Measurements from ENCODE around the gene PDF. TPM values are rescaled to one million over a fixed set of nuclear protein-coding genes. Genes with fewer than 3 reads are reported as not detected.

PDF gene
- total and polyA plus RNA-seq, 4 experiments from 2014 or later, result 11.8 to 18.0 (median 12.2) TPM

DNA sequence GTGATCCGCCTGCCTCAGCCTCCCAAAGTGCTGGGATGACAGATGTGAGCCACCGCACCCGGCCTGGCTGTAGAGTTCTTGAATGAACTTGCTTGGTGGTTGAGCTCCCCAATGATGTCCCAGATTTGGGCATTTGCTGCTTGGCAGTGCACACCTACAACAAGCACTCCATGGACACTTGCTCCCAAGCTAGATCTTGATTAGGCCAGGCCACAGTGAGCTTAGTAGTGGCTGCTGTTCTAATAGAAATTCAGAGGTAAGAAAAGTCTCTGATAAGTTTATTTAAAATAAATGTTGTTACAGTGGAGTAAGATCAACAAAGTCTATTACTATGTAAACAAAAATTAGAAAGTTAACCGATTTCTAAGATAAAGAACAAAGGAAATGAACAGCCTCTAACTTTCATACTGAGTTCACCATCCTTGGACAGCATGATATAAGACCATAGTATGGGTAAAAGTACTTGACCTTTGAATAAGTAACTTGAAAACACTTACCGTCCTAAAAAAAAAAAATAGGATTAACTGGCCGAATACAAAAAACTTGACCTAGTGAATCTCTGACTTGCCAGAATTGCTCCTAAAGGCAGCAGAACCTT, 20.2 kb upstream of the PDF start:
- Mint-ChIP-seq H3K27ac (peak overlapping the region in 1 of 7 donors; percentile 68), H3K27me3 (no peaks in the 10 kb centered on the region), H3K36me3 (peaks cover 7 to 40% of the 10 kb centered on the region in 2 donors), H3K4me1 (peaks cover 0 to 4% (median 1%) of the 10 kb centered on the region in 4 donors), H3K4me3 (no peak overlapping the region), H3K9me3 (peaks cover 0 to 2% (median 0%) of the 10 kb centered on the region in 8 donors)
- H3K9me3 ChIP-seq (ENCODE audit: control insufficient read depth in 1 of 2, low read length in 2 of 2), result no peaks in the 10 kb centered on the region
- CTCF ChIA-PET (ENCODE audit: partially characterized antibody), result no interaction called here
- POLR2A ChIA-PET (ENCODE audit: partially characterized antibody), result interaction anchor here (0.6 to 0.7 kb wide), 2 partner anchors 339 to 411 kb away, joined by 3 to 6 read pairs; partner anchors contain the start of gene WWP2
- intact Hi-C loops (cut with micrococcal nuclease), result no loop called here
- no peak for DNase-seq
- H3K4me1 ChIP-seq (ENCODE audit: insufficient read depth, low read length), result no peaks in the 10 kb centered on the region
- H3K27me3 ChIP-seq (ENCODE audit: insufficient read depth, low read length), result no peaks in the 10 kb centered on the region
- H3K4me3 ChIP-seq (ENCODE audit: low read length in 2 of 2), result no peak overlapping the region
- H3K27ac ChIP-seq (ENCODE audit: low read depth, low read length), result no peak overlapping the region
- H3K36me3 ChIP-seq (ENCODE audit: insufficient read depth, low read length), result no peaks in the 10 kb centered on the region

DNA sequence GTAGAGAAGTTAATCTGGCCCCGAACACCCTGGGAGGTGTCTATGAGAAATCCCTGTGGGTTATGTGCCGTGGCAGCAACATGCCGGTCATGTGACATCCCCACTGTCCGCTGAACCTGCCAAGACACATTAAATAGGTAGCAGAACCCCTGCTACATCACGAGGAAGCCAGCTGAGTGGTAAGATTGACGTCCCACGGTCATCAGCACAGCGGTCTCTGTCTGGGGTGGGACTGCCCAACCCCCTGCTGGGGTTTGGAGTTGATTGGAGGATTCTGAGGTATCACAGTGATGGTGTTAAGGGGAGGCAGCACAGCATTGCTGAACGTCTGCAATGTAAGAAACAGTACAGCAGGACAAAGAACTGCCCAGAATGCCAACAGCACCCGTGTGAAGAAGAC, 19.1 kb upstream of the PDF start:
- H3K36me3 Mint-ChIP-seq, result peaks cover 4 to 34% of the 10 kb centered on the region in 2 donors

DNA sequence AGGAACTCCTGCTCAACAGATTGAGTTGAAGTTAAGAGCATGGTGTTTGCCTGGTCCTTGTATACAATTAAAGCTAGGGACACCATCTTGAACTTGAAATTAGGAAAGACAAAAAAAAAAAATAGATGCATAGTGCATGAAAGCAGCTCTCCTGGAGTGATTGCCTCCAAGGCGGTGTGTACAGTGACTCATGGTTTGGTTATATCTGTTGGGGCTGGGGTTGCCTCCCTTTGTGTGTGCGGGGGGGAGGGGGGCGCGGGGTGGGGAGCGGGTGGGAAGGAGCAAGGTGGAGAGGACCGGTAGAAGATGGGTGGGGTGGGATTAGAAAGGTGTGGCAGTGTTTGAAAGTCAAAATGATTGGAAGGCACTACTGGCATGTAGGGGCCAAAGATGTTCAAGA, 17.8 kb upstream of the PDF start:
- H3K4me3 ChIP-seq (ENCODE audit: low read length in 2 of 2), result no peak overlapping the region
- no peak for DNase-seq
- no peak overlapping the region for H3K4me3 Mint-ChIP-seq
- H3K4me1 ChIP-seq (ENCODE audit: insufficient read depth, low read length), result no peaks in the 10 kb centered on the region
- peaks cover 5% of the 10 kb centered on the region for H3K36me3 ChIP-seq (ENCODE audit: insufficient read depth, low read length)
- peaks cover 1 to 4% (median 3%) of the 10 kb centered on the region in 4 donors for H3K4me1 Mint-ChIP-seq
- H3K9me3 Mint-ChIP-seq, result peaks cover 0 to 2% (median 0%) of the 10 kb centered on the region in 8 donors
- ChIA-PET CTCF (ENCODE audit: partially characterized antibody) (no interaction called here), POLR2A (ENCODE audit: partially characterized antibody) (no interaction called here)
- H3K27ac ChIP-seq (ENCODE audit: low read depth, low read length), result no peak overlapping the region
- no peaks in the 10 kb centered on the region for H3K27me3 ChIP-seq (ENCODE audit: insufficient read depth, low read length)
- H3K9me3 ChIP-seq (ENCODE audit: control insufficient read depth in 1 of 2, low read length in 2 of 2), result no peaks in the 10 kb centered on the region
- no peaks in the 10 kb centered on the region for H3K27me3 Mint-ChIP-seq
- H3K36me3 Mint-ChIP-seq, result peaks cover 5 to 36% of the 10 kb centered on the region in 2 donors
- peak overlapping the region in 1 of 7 donors; percentile 41 for H3K27ac Mint-ChIP-seq
- intact Hi-C loops (cut with micrococcal nuclease), result no loop called here

More for the DNA sequence above, 19.1 kb upstream of the PDF start:
- DNase-seq, result no peak
- intact Hi-C loops (cut with micrococcal nuclease), result no loop called here
- H3K4me3 Mint-ChIP-seq, result no peak overlapping the region
- Histone ChIP-seq H3K36me3 (ENCODE audit: insufficient read depth, low read length) (no peaks in the 10 kb centered on the region), H3K4me1 (ENCODE audit: insufficient read depth, low read length) (no peaks in the 10 kb centered on the region), H3K4me3 (ENCODE audit: low read length in 2 of 2) (no peak overlapping the region), H3K9me3 (ENCODE audit: control insufficient read depth in 1 of 2, low read length in 2 of 2) (no peaks in the 10 kb centered on the region), H3K27ac (ENCODE audit: low read depth, low read length) (no peak overlapping the region), H3K27me3 (ENCODE audit: insufficient read depth, low read length) (no peaks in the 10 kb centered on the region)
- peaks cover 0 to 2% (median 0%) of the 10 kb centered on the region in 8 donors for H3K9me3 Mint-ChIP-seq
- CTCF ChIA-PET (ENCODE audit: partially characterized antibody), result no interaction called here
- peaks cover 0 to 4% (median 1%) of the 10 kb centered on the region in 4 donors for H3K4me1 Mint-ChIP-seq
- POLR2A ChIA-PET (ENCODE audit: partially characterized antibody), result no interaction called here
- no peak overlapping the region for H3K27ac Mint-ChIP-seq
- no peaks in the 10 kb centered on the region for H3K27me3 Mint-ChIP-seq

DNA sequence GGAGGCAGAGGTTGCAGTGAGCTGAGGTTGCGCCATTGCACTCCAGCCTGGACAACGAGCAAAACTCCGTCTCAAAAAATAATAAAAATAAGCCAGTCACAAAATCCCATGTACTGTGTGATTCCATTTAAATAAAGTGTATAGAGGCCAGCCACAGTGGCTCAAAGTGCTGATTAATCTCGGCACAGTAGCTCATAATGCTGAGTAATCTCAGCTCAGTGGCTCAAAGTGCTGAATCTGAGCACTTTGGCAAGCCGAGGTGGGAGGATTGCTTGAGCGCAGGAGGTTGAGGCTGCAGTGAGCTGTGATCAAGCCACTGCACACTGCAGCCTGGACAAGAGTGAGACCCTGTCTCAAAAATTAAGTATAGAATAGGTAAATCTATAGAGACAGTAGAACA, 16.3 kb upstream of the PDF start:
- H3K27ac ChIP-seq (ENCODE audit: low read depth, low read length), result no peak overlapping the region
- intact Hi-C loops (cut with micrococcal nuclease), result no loop called here
- H3K4me1 ChIP-seq (ENCODE audit: insufficient read depth, low read length), result no peaks in the 10 kb centered on the region
- POLR2A ChIA-PET (ENCODE audit: partially characterized antibody), result no interaction called here
- CTCF ChIA-PET (ENCODE audit: partially characterized antibody), result no interaction called here
- Mint-ChIP-seq H3K4me3 (no peak overlapping the region), H3K27me3 (no peaks in the 10 kb centered on the region), H3K4me1 (peaks cover 2 to 9% (median 5%) of the 10 kb centered on the region in 4 donors), H3K9me3 (no peaks in the 10 kb centered on the region), H3K36me3 (peaks cover 6 to 33% of the 10 kb centered on the region in 2 donors), H3K27ac (peak overlapping the region in 1 of 7 donors; percentile 2)
- DNase-seq, result no peak
- H3K4me3 ChIP-seq (ENCODE audit: low read length in 2 of 2), result no peak overlapping the region
- no peaks in the 10 kb centered on the region for H3K9me3 ChIP-seq (ENCODE audit: control insufficient read depth in 1 of 2, low read length in 2 of 2)
- peaks cover 15% of the 10 kb centered on the region for H3K36me3 ChIP-seq (ENCODE audit: insufficient read depth, low read length)
- H3K27me3 ChIP-seq (ENCODE audit: insufficient read depth, low read length), result no peaks in the 10 kb centered on the region

DNA sequence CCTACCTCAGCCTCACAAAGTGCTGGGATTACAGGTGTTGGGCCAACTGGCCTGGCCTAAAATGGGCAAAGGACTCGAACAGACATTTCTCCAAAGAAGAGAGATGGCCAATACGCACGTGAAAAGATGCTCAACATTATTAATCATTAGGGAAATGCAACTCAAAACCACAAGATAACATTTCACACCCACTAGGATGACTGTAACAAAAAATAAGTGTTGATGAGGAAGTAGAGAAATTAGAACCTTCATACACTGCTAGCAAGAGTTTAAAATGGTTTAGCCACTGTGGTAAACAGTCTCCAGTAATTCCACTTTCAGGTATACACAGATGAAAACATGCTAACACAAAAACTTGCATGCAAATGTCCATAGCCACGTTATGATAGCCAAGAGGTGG, 15.5 kb upstream of the PDF start:
- Histone ChIP-seq H3K27ac (ENCODE audit: low read depth, low read length) (no peak overlapping the region), H3K36me3 (ENCODE audit: insufficient read depth, low read length) (peaks cover 23% of the 10 kb centered on the region), H3K4me3 (ENCODE audit: low read length in 2 of 2) (no peak overlapping the region), H3K9me3 (ENCODE audit: control insufficient read depth in 1 of 2, low read length in 2 of 2) (no peaks in the 10 kb centered on the region), H3K27me3 (ENCODE audit: insufficient read depth, low read length) (no peaks in the 10 kb centered on the region), H3K4me1 (ENCODE audit: insufficient read depth, low read length) (peaks cover 7% of the 10 kb centered on the region)
- H3K36me3 Mint-ChIP-seq, result peaks cover 13 to 35% of the 10 kb centered on the region in 2 donors
- H3K9me3 Mint-ChIP-seq, result no peaks in the 10 kb centered on the region
- no peaks in the 10 kb centered on the region for H3K27me3 Mint-ChIP-seq
- intact Hi-C loops (cut with micrococcal nuclease), result no loop called here
- peaks cover 7 to 17% (median 12%) of the 10 kb centered on the region in 4 donors for H3K4me1 Mint-ChIP-seq
- POLR2A ChIA-PET (ENCODE audit: partially characterized antibody), result no interaction called here
- DNase-seq, result no peak
- no peak overlapping the region for H3K4me3 Mint-ChIP-seq
- H3K27ac Mint-ChIP-seq, result peak overlapping the region in 1 of 7 donors; percentile 56
- CTCF ChIA-PET (ENCODE audit: partially characterized antibody), result no interaction called here

DNA sequence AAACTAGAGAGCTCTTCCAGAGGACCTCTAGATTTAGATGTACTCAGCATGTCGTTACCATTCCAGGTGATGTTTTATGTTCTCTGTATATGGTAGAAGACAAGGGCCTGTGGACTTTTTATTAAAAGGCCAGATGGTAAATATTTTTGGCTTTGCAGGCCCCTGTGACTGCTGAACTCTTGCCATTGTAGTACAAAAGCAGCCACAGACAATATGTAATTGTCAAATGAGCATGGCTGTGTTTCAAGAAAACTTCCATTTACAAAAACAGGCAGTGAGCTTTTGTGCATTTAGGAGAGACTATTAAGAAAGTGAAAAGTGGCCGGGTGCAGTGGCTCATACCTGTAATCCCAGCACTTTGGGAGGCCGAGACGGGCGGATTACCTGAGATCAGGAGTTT, 13.8 kb upstream of the PDF start:
- H3K27me3 Mint-ChIP-seq, result no peaks in the 10 kb centered on the region
- peaks cover 16 to 40% of the 10 kb centered on the region in 2 donors for H3K36me3 Mint-ChIP-seq
- no peak overlapping the region for H3K4me3 ChIP-seq (ENCODE audit: low read length in 2 of 2)
- peaks cover 23% of the 10 kb centered on the region for H3K36me3 ChIP-seq (ENCODE audit: insufficient read depth, low read length)
- ChIA-PET POLR2A (ENCODE audit: partially characterized antibody) (no interaction called here), CTCF (ENCODE audit: partially characterized antibody) (no interaction called here)
- no peaks in the 10 kb centered on the region for H3K9me3 ChIP-seq (ENCODE audit: control insufficient read depth in 1 of 2, low read length in 2 of 2)
- no peak overlapping the region for H3K4me3 Mint-ChIP-seq
- DNase-seq, result no peak
- peaks cover 16% of the 10 kb centered on the region for H3K4me1 ChIP-seq (ENCODE audit: insufficient read depth, low read length)
- H3K27me3 ChIP-seq (ENCODE audit: insufficient read depth, low read length), result no peaks in the 10 kb centered on the region
- H3K9me3 Mint-ChIP-seq, result no peaks in the 10 kb centered on the region
- H3K27ac Mint-ChIP-seq, result no peak overlapping the region
- peaks cover 16 to 34% (median 27%) of the 10 kb centered on the region in 4 donors for H3K4me1 Mint-ChIP-seq
- H3K27ac ChIP-seq (ENCODE audit: low read depth, low read length), result no peak overlapping the region
- intact Hi-C loops (cut with micrococcal nuclease), result no loop called here

DNA sequence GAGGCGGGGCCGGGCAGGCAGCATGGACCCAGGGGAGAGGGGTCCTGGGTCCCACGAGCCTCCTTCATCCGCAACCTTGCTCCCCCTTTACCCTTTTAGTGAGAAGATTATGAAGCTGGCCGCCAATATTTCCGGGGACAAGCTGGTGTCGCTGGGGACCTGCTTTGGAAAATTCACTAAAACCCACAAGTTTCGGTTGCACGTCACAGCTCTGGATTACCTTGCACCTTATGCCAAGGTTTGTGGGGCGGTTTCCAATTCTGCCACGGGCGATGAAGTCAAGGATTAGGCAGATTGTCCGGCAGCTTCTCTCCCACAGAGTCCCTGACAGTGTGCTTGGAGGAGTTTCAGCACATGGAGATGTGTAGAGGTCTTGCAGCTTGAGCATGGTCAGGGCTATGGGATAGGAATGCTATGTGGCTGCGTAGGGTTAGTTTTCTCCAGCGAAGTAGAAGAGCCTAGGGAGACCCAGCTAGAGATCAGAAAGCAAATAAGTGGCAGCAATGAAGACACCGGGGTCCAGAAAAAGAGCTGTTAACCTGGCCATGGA, 9.8 kb upstream of the PDF start:
- Mint-ChIP-seq H3K27ac (peak overlapping the region; percentile 96 to 100 (median 99)), H3K27me3 (no peaks in the 10 kb centered on the region), H3K9me3 (no peaks in the 10 kb centered on the region), H3K4me3 (peak overlapping the region; percentile 96 to 100 (median 100)), H3K4me1 (peaks cover 34 to 69% (median 48%) of the 10 kb centered on the region in 4 donors), H3K36me3 (peaks cover 23 to 46% of the 10 kb centered on the region in 2 donors)
- CTCF ChIA-PET (ENCODE audit: partially characterized antibody), result interaction anchor here (0.8 to 2.2 kb wide), 6 partner anchors 11 to 41 kb away, joined by 3 to 9 read pairs (median 3); no protein-coding TSS in a partner anchor
- H3K4me3 ChIP-seq (ENCODE audit: low read length in 2 of 2), result peak overlapping the region; percentile 77 to 97
- H3K4me1 ChIP-seq (ENCODE audit: insufficient read depth, low read length), result peaks cover 39% of the 10 kb centered on the region
- POLR2A ChIA-PET (ENCODE audit: partially characterized antibody), result interaction anchor here (0.6 to 5.0 kb wide), 6 partner anchors 12 to 224 kb away, joined by 3 to 116 read pairs (median 6); partner anchors contain the start of genes CHTF8, PDF, TERF2 and UTP4
- H3K36me3 ChIP-seq (ENCODE audit: insufficient read depth, low read length), result peaks cover 23% of the 10 kb centered on the region
- no peaks in the 10 kb centered on the region for H3K9me3 ChIP-seq (ENCODE audit: control insufficient read depth in 1 of 2, low read length in 2 of 2)
- intact Hi-C loops (cut with micrococcal nuclease), result no loop called here
- no peaks in the 10 kb centered on the region for H3K27me3 ChIP-seq (ENCODE audit: insufficient read depth, low read length)
- DNase-seq, result peak in 1 of 5 donors; percentile 47
- peak overlapping the region; percentile 81 for H3K27ac ChIP-seq (ENCODE audit: low read depth, low read length)
